Chondrocyte (in vitro differentiated cells): ENCODE data around the gene AGRN. TPM values are rescaled to one million over a fixed set of nuclear protein-coding genes. Genes with fewer than 3 reads are reported as not detected.
A peak's percentile ranks its signal among the peaks of the same experiment; 100 is the strongest.
"Not testable (repeated sequence)": the region's sequence is repeated elsewhere in the genome, so short reads cannot be mapped to it uniquely, and the experiment has no call there.

Experiments used
- DNase-seq: peaks from one replicate; pipeline ENCODE4 v3.0.0; 2021; ENCODE audit warnings: mixed read lengths, low spot score
- H3K27ac Mint-ChIP-seq: one replicate; pipeline ENCODE4 v1.8.0; 2021; ENCODE audit warnings: mild to moderate bottlenecking, moderate library complexity, mixed read lengths; ENCODE audit not compliant: unreplicated experiment
- H3K27me3 Mint-ChIP-seq: 2 replicates; pipeline ENCODE4 v1.8.0; 2021; ENCODE audit warnings: low read depth, mixed read lengths
- H3K36me3 Mint-ChIP-seq: 2 replicates; pipeline ENCODE4 v1.8.0; 2021; ENCODE audit warnings: low read depth, mixed read lengths
- H3K4me1 Mint-ChIP-seq: 2 replicates; pipeline ENCODE4 v1.8.0; 2021; ENCODE audit warnings: low read depth, mild to moderate bottlenecking, mixed read lengths
- H3K4me3 Mint-ChIP-seq: one replicate; pipeline ENCODE4 v1.8.0; 2021; ENCODE audit warnings: mild to moderate bottlenecking, moderate library complexity, mixed read lengths; ENCODE audit not compliant: unreplicated experiment
- H3K9me3 Mint-ChIP-seq: 2 replicates; pipeline ENCODE4 v1.8.0; 2021; ENCODE audit warnings: low read depth, mixed read lengths
- CTCF ChIP-seq: fragments of 200-600 bp; sonication (generic); IDR thresholded peaks from 2 replicates; pipeline ENCODE4 v1.5.0; 2021; ENCODE audit warnings: antibody characterized with exemption, mild to moderate bottlenecking, moderate library complexity
- total RNA-seq: library from RNA; stranded (reverse); gene quantifications from 3 replicates; pipeline ENCODE4 v1.2.1, GENCODE V29; 2021

The AGRN gene
- total RNA-seq, 1 donor from 2014 or later = 221 TPM

GRCh38 chr1:1004780-1005697 lies 14.9 kb upstream of the AGRN start:
- peak; percentile 75 for DNase-seq
- H3K4me1 Mint-ChIP-seq = peaks cover 23% of the 10 kb centered on the region
- peak overlapping the region; percentile 86 for H3K27ac Mint-ChIP-seq
- no peaks in the 10 kb centered on the region for H3K9me3 Mint-ChIP-seq
- TF ChIP-seq CTCF = peak; percentile 10
- H3K27me3 Mint-ChIP-seq = no peaks in the 10 kb centered on the region
- peaks cover 7% of the 10 kb centered on the region for H3K36me3 Mint-ChIP-seq
- peak overlapping the region; percentile 19 for H3K4me3 Mint-ChIP-seq

- peaks cover 7% of the 10 kb centered on the region for H3K36me3 Mint-ChIP-seq
- no peak overlapping the region for H3K27ac Mint-ChIP-seq
- H3K4me3 Mint-ChIP-seq = no peak overlapping the region
- peak; percentile 86 for DNase-seq
- no peaks in the 10 kb centered on the region for H3K9me3 Mint-ChIP-seq
- H3K4me1 Mint-ChIP-seq = peaks cover 21% of the 10 kb centered on the region
- TF ChIP-seq CTCF = no peak
- no peaks in the 10 kb centered on the region for H3K27me3 Mint-ChIP-seq
Observed at GRCh38 chr1:1005774-1006304, 14.1 kb upstream of the AGRN start.

GRCh38 chr1:1006305-1007159 lies 13.4 kb upstream of the AGRN start:
- Mint-ChIP-seq H3K36me3 (peaks cover 7% of the 10 kb centered on the region), H3K4me3 (no peak overlapping the region), H3K27me3 (no peaks in the 10 kb centered on the region), H3K4me1 (peaks cover 21% of the 10 kb centered on the region), H3K27ac (no peak overlapping the region), H3K9me3 (no peaks in the 10 kb centered on the region)
- TF ChIP-seq CTCF = no peak
- DNase-seq = no peak

GRCh38 chr1:1010131-1010530 lies 9.8 kb upstream of the AGRN start:
- not testable (repeated sequence) for H3K9me3 Mint-ChIP-seq, DNase-seq, H3K27me3 Mint-ChIP-seq, H3K27ac Mint-ChIP-seq, H3K36me3 Mint-ChIP-seq, H3K4me3 Mint-ChIP-seq
- H3K4me1 Mint-ChIP-seq = peaks cover 30% of the 10 kb centered on the region

GRCh38 chr1:1011396-1011949 lies 8.4 kb upstream of the AGRN start:
- Mint-ChIP-seq H3K4me1 (peaks cover 22% of the 10 kb centered on the region), H3K9me3 (no peaks in the 10 kb centered on the region), H3K36me3 (peaks cover 3% of the 10 kb centered on the region), H3K27ac (no peak overlapping the region), H3K27me3 (no peaks in the 10 kb centered on the region), H3K4me3 (no peak overlapping the region)
- no peak for DNase-seq
- no peak for TF ChIP-seq CTCF

- Mint-ChIP-seq H3K4me3 (peak overlapping the region; percentile 86), H3K27ac (peak overlapping the region; percentile 96), H3K4me1 (peaks cover 22% of the 10 kb centered on the region)
- H3K36me3 Mint-ChIP-seq, H3K27me3 Mint-ChIP-seq, DNase-seq, H3K9me3 Mint-ChIP-seq: not testable (repeated sequence)
Observed at GRCh38 chr1:1012736-1013104, 7.2 kb upstream of the AGRN start.
